HG03460 (cell line): ENCODE measurements around the gene ARFGAP3.

Source experiments
- ATAC-seq: cut with Tn5 transposase; IDR thresholded peaks from one replicate; pipeline ENCODE4 v1.9.1; 2021; ENCODE audit not compliant: unreplicated experiment

ARFGAP3 gene

DNA sequence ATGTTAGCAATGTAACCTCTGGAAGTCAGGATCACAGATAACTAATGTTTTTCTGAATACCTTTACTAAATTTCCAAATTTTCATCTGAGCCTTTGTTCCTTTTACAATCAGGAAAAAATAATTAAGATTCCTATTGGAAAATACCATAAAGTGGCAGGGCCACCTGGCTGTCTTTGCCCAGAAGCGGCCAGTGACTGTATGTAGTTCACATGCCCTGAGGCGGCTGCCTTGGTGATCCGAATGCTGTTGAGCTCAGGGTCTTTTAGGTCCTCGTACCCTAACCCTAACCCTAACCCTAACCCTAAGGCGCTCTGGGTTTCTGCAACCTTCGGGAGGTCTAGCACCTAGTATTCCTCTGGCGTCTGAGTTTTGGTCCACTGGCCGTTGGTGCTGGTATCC lies 8.5 kb upstream of the ARFGAP3 start:
- no peak for ATAC-seq

DNA sequence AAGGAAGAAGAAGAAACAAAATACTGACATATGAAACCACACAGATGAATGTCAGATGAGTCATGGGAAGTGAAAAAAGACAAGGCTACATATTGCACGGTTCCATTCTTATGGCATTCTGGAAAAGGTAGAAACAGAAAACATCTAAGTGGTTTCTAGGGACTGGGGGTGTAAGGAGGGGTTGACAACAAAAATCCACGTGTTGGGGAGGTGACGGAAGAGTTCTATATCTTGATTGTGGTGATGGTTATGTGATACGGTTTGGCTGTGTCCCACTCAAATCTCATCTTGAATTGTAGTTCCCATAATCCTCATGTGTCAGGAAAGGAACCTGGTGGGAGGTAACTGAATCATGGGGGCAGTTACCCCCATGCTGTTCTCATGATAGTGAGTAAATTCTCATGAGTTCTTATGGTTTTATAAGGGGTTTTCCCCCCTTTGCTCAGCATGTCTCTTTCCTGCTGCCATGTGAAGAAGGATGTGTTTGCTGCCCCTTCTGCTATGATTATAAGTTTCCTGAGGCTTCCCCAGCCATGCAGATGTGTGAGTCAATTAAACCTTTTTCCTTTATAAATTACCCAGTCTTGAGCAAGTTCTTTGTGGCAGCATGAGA lies 6.4 kb upstream of the ARFGAP3 start:
- ATAC-seq: no peak

DNA sequence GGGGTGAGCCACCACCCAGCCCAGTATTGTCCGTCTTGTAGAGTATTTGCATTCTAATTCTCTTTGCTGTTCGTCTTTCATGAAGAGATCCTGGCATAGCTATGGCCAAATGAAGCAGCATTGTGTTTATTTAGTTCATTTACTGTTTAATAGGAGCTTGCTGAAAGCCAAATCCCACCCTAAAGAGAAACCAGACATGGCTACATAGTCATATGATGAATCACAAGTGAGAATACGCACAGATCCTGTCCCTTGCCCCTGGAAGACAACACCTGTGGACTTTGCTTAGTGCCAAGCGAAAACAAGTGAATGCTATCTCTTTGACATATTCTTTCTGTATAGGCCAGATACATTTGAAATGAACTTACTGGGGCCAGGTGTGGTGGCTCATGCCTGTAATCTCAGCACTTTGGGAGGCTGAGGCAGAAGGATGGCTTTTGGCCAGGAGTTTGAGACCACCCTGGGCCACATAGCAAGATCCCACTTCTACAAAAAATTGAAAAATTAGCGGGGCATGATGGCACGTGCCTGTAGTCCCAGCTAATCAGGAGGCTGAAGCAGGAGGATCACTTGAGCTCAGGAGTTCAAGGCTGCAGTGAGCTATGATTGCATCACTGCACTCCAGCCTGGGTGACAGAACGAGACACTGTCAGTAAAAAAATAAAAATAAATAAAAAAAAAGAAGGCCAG lies 5.1 kb upstream of the ARFGAP3 start:
- no peak for ATAC-seq

DNA sequence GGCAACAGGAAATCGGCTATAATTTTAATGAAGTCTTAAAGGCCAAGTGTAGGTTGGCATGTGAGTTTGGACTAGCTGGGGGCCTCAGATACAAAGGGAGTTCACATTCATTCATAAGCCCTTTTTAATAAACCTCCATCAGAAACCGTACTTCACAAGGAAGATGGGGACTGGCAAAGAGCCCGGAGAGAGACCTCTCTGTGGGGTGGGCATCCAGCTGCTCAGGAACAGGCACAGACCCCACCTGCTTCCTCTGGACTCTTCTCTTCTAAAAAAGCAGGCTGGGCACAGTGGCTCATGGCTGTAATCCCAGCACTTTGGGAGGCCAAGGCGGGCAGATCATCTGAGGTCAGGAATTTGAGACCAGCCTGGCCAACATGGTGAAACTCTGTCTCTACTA lies 3.9 kb upstream of the ARFGAP3 start:
- ATAC-seq: no peak

DNA sequence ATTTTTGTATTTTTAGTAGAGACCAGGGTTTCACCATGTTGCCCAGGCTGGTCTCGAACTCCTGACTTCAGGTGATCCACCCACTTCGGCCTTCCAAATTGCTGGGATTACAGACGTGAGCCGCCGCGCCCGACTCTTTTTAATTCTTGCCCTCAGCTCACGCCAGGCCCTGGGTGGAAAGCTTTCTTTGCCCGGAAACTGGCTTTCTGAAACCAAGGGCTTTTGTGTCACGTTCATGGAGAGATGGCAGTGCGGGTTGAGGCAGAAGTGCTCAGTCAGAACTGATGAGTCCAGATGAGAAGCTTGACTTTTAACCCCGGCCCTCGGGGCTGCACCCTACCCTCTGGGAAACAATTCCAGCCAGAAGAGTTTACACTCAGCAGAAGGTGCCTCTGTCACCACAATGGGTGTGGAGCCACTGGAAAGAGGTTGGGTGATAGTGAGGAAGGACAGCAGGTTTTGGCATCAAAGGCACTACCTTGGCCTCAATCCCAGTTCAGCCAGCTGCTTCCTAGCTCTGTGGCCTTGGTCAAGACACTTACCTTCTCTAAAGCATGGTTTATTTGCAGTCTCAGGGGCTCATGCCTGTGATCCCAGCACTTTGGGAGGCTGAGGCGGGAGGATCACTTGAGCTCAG lies 890 bp upstream of the ARFGAP3 start:
- ATAC-seq: no peak

DNA sequence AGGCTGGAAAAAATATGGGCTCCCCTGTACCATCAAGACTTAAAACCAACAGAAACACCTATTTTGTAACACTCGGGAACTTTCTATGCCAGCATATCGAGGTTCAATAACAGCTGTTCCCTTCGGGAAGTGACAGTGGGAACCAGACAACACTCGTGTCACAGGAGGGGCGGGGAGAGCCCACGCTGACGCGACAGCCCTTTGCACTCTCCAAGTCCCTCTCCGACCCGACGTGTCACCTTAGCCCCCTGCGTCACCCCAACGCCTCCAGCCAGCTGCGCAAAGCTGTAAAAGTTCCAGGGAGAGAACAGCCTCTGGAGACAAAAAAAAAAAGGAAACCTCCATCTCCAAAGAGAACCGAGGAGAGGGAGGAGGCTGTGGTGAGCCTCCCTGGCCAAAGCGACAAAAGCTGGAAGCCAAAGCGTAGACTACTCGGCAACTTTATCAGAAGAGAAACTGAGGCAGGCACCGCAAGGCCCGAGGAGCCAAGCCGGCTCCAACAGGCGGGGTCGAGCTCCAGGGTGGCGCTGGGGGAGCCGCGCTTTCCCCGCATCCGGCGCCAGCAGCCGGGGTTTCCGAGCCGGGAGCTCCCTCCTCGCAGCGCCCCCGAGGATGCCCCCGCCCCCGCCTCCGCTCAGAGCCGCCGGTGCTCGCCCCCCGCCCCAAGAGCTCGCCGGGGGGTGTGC lies 751 bp downstream of the ARFGAP3 start:
- ATAC-seq: peak; percentile 20

DNA sequence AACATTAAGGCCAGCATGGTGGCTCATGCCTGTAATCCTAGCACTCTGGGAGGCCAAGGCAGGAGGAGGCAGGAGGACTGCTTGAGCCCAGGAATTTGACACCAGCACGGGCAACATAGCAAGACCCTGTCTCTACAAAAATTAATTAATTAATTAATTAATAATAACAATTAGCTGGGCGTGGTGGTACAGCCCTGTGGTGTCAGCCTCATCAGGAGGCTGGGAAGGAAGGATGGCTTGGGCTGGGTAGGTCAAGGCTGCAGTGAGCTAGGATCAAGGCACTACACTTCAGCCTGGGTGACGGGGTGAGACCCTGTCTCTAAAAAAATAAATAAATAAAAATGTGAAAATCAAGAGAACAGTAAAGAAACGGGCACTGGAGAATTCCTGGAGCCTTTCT lies 1.4 kb downstream of the ARFGAP3 start:
- no peak for ATAC-seq

DNA sequence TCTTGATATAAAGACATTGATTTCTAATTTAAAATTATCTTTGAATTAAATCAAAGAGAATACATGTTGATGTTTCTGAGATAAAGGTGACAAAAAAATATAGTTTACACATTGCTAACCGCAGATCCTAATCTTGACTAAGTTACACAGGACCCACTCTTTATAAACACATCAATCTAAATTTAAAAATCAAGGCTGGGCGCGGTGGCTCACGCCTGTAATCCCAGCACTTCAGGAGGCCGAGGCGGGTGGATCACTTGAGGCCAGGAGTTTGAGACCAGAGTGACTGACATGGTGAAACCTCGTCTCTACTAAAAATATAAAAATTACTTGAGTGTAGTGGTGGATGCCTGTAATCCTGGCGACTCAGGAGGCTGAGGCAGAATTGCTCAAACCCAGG lies 1.9 kb downstream of the ARFGAP3 start:
- no peak for ATAC-seq

DNA sequence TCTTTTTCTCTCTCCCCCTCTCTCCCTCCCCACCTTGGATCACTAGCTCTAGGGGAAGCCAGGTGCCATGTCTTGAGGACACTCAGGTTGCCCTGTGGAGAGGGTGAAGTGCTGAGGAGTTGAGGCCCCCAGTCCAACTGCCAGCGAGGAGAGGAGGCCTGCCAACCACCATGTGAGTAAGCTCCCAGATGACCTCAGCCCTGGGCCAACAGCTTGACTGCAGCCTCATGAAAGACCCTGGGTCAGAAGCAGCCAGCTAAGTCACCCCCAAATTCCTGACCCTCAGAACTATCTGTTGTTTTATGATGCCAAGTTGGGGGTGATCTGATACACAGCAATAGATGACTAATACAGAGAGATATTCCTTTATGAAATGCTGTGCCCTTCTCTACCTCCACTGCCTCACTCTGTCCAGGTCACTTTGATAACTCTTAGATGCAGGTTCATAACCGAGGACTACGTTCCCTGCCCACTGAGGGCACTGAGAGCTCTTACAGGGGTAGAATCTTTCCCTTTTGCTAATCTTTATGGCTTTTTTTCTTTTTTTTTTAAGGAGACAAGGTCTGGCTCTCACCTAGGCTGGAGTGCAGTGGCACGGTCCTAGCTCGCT lies 8.0 kb downstream of the ARFGAP3 start:
- no peak for ATAC-seq

DNA sequence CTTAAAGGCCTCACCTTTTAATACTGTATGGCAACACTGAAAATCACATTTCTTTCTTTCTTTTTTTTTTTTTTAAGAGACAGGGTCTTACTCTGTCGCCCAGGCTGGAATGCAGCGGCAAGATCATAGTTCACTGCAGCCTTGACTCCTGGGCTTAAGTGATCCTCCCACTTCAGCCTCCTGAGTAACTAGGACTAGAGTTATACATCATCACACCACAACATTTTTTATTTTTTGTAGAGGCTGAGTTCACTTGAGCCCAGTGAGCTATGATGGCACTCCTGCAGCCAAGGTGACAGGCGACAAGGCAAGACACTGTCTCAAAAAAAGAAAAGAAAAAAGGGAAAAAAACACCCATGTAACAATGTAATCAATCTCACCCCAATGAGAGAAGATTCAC lies 10.0 kb downstream of the ARFGAP3 start:
- ATAC-seq: no peak

DNA sequence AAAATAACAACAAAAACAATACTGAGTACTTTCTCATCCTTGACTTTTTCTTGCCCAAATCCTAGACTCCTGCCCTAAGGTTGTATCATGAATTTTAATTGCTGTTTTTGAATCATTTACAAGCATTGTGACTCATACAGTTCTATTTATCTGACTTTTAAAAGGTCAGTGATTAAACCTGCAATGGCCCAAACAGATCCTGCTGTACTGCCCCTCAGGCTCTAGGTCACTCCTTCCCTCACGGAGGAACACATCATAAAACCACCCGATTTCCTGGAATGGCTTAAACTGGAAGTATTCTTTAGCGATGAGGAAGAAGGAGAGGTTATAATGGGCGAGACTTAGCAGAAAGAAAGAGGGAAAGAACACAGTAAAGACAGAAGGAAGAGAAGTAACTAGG lies 12.3 kb downstream of the ARFGAP3 start:
- no peak for ATAC-seq

DNA sequence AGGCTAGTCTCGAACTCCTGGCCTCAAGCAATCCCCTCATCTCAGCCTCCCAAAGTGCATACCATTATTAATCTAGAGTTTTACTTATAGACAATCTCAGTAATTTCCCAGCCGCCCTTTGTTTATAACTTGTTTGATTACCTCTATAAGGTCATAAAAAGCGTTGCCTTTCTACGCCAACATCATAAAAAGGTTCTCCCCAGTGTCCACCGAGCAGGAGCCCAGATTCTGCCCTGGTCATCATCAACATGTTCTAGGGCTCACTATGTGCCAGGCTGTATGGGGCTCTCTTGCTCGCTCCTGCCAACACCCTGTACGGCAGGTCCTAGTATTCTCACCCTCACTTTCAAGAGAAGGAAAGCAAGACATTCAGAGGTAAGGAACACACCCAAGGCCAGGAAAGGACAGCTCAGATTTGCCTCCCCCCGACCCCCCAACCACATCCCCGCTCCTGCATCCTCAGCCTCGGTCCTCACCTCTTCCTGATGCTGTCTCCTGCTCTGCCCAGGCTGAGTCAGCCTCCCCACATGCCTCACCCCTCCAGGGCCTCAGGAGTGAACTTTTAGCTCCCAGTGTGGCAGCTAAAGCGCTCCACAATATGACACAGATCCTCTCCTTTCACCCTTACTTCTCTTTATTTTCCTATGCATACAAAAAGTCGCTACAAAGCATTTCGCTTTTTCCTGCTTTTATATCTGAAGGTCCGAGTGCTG lies 14.3 kb downstream of the ARFGAP3 start:
- no peak for ATAC-seq

DNA sequence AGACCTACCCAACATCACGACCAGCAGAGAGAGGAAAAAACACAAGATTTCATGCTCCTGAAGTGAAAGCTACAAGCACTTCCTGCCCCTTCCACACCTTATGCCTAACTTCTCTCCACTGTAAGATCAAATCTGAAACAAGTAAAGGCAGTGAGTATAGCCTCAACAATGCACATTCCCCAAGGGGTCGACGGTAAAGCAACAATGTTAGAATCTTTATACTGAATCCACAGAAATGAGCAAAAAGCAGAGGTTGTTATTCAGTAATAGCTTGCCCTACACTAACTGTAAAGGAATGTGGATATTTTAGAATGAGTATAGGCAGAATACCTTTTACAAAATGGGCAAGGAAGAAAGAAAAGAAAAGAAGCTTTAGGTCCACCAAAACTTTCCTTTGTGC lies 15.6 kb downstream of the ARFGAP3 start:
- no peak for ATAC-seq

DNA sequence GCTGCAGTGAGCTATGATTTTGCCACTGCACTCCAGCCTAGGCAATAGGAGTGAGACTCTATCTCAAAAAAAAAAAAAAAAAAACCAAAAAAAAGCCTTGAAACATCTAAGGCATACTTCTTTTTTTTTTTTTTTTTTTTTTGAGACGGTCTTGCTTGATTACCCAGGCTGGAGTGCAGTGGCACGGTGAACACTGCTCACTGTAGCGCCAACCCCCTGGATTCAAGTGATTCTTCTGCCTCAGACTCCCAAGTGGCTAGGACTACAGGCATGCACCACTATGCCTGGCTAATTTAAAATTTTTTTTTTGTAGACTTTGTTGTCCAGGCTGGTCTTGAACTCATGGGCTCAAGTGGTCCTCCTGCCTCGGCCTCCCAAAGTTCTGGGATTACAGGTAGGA lies 19.5 kb downstream of the ARFGAP3 start:
- no peak for ATAC-seq

DNA sequence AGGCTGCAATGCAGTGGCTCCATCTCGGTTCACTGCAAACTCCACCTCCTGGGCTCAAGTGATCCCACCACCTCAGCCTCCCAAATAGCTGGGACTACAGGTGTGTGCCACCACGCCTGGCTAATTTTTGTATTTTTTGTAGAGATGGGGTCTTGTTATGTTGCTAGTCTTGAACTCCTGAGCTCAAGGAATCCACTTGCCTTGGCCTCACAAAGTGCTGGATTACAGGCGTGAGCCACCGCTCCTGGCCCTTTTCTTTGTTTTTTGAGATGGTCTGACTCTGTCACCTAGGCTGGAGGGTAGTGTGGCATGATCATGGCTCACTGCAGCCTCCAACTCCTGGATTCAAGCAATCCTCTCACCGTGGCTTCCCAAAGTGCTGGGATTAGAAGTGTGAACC lies 21.0 kb downstream of the ARFGAP3 start:
- no peak for ATAC-seq

DNA sequence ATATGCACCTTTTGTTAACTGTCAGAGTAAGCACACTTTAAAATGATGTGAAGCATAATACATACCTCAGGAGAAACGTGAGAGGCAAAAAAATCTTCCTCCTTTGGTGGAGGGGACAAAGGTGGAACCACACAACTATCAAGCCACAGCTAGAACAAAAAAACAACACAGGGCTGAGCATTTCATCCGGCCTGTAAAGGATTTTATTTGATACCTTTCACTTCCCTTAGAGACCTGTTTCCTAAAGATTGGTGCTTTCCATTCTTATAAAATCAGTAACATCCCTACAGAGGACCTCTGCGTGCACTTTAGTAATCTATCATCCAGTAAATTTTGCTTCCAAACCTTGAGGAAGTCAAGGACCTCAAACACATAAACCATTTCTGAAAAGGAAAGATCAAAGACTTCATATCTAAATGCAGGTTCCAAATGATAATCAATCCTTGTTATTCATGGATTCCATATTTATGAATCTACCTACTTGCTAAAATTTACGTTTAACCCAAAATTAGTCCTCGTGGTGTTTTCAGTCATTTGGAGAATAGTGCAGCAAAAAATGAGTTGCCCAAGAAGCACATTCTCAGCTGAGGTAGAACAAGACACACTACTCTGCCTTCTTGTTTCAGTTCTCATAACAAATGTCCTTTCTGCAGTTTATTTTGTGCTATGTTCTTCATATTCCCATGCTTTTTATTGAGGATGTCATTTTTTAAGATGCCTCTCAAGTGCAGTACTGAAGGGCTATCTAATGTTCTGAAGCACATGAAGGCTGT lies 22.7 kb downstream of the ARFGAP3 start:
- no peak for ATAC-seq

DNA sequence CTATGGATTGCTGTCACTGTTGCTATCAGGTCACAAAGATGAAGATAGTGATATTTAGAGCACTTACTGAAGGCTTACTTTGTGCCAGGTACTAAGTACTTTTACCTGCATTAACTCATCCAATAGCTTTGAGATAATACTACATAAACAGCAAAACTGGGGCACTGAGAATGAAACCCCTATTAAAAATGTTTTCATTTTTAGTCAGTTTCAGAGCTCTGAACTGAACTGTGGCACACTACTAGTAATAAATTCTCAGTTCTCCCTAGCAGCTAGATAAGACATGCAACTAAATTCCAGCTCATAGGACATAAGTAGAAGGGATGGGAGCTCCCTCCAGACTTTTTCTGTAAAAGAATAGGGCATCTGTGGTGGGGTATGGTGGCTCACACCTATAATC lies 24.0 kb downstream of the ARFGAP3 start:
- ATAC-seq: no peak

DNA sequence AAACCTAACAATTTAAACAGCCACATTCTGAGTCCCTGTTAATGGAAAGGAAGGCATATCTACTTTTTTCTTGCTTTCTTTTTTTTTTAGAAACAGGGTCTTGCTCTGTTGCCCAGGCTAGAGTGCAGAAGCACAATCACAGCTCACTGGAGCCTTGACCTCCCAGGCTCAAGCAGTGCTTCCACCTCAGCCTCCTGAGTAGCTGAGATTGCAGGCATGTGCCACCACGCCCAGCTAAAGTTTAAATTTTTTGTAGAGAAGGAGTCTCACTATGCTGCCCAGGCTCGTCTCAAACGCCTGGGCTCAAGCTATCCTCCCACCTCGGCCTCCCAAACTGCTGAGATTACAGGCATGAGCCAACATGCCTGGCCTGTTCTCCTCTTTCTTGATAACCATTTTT lies 25.4 kb downstream of the ARFGAP3 start:
- no peak for ATAC-seq

DNA sequence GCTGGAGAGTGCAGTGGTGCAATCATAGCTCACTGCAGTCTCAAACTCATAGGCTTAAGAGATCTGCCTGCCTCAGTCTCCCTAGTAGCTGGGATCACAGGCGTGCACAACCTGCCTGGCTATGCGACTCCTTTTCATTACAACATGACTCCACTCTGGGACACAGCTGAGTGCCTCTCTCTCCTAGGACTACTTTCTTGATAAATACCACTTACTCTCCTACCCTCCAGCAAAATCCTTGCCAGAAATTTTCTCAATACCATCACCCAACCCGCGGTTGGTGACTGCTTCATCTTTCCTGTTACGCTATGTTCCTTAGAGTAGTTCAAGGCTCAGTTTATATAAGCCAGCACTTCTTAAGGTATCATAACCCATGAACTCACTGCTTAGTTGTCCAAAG lies 26.9 kb downstream of the ARFGAP3 start:
- no peak for ATAC-seq

DNA sequence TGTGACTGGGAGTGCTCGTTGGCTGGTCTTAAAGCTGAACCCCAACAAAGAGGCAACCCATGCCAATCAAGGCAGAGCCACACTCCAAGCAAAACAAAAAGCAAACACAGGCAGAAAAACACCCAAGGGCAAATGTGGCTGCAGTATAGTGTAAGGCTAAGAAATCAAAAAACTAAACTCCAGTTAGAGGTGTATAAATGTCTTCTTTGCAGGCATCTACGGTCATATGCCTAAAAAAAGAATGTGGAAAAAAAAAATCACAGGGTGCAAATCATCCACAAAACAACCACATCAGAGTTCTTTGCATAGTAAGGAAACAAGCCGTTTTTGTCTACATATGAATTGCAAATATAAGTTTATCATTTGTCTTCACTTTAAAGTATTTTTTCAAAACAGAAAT lies 27.8 kb downstream of the ARFGAP3 start:
- ATAC-seq: no peak
